ENCODE measurements around the gene GPLD1.

GPLD1 gene

DNA sequence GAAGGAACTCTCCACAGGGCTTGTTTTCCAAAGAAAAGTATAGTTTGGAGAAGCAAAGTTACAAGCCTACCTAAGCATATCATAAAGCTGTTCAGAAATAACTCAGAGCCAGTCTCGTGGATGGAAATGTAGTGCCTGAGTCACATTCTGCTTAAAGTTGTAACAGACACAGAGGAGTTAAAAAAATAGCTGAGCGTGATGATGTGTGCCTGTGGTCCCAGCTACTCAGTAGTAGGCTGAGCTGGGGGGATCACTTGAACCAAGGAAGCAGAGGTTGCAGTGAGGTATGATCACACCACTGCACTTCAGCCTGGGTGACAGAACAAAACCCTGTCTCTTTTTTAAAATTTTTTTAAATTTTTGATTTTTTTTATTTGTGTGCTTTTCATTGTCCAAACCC, 12.0 kb upstream of the GPLD1 start:
- DNase-seq (ENCODE audit: low spot score) = no peak
- in situ Hi-C loops (cut with MboI; ENCODE audit: low sequenced_read_pairs, unreplicated experiment) = loop anchor here (25.0 kb wide), 1 partner anchor 214 kb away; no protein-coding TSS in a partner anchor
- TF ChIP-seq, protein P1, sequence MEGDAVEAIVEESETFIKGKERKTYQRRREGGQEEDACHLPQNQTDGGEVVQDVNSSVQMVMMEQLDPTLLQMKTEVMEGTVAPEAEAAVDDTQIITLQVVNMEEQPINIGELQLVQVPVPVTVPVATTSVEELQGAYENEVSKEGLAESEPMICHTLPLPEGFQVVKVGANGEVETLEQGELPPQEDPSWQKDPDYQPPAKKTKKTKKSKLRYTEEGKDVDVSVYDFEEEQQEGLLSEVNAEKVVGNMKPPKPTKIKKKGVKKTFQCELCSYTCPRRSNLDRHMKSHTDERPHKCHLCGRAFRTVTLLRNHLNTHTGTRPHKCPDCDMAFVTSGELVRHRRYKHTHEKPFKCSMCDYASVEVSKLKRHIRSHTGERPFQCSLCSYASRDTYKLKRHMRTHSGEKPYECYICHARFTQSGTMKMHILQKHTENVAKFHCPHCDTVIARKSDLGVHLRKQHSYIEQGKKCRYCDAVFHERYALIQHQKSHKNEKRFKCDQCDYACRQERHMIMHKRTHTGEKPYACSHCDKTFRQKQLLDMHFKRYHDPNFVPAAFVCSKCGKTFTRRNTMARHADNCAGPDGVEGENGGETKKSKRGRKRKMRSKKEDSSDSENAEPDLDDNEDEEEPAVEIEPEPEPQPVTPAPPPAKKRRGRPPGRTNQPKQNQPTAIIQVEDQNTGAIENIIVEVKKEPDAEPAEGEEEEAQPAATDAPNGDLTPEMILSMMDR (IDR thresholded peaks at IDR 0.05; ENCODE audit: borderline replicate concordance, control extremely low read depth, extremely low read depth, insufficient read depth, missing control alignments) = no peak

DNA sequence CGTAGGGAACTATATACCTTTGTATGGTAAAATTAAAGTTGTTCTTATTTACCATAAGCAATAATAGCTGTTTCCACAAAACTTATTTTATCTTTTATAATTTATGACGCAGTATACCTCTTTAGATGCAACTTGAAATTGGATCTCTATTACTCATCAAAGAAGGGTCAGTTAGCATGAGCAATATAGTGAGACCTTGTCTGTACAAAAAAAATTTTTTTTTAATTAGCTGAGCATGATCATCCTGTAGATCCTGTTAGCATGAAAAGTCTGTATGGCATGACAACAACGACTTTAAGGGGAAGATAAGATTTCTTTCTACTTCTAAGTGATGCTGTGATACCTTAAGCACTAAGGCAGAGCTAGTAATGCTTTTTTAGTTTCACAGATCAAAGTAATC, 11.3 kb upstream of the GPLD1 start:
- DNase-seq (ENCODE audit: low spot score) = no peak
- in situ Hi-C loops (cut with MboI; ENCODE audit: low sequenced_read_pairs, unreplicated experiment) = loop anchor here (25.0 kb wide), 1 partner anchor 213 kb away; no protein-coding TSS in a partner anchor
- TF ChIP-seq, protein P1 (IDR thresholded peaks at IDR 0.05; ENCODE audit: borderline replicate concordance, control extremely low read depth, extremely low read depth, insufficient read depth, missing control alignments) = no peak

DNA sequence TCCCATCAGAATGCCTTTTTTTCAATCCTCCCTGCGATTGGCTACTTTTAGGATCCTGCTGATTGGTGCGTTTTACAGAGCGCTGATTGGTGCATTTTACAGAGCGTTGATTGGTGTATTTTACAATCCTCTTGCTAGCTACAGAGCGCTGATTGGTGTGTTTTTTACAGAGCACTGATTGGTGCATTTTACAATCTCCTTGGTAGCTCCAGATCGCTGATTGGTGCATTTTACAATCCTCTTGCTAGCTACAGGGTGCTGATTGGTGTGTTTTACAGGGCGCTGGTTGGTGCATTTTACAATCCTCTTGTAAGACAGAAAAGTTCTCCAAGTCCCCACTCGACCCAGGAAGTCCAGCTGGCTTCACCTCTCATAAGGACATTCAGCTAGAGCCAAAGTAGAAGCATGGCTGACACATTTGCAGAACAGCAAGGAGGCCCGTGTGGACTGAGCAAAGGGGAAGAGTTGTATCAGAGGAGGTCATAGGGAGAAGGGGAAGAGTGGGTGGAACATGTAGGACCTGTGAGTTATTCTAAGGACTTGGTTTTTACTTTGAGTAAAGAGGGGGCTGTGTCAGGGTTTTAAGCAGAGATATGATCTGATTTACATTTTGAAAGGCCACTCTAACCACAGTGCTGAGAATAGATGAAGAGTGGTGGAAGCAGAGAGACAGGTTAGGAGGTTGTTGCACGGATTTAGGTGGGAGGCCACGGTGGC, 8.0 kb upstream of the GPLD1 start:
- TF ChIP-seq, protein P1 (IDR thresholded peaks at IDR 0.05; ENCODE audit: borderline replicate concordance, control extremely low read depth, extremely low read depth, insufficient read depth, missing control alignments) = no peak
- in situ Hi-C loops (cut with MboI; ENCODE audit: low sequenced_read_pairs, unreplicated experiment) = no loop called here
- peak; percentile 69 for DNase-seq (ENCODE audit: low spot score)

GRCh38 chr6:24494821-24495795, 5.7 kb upstream of the GPLD1 start, which contains the start of gene ALDH5A1:
Gene ALDH5A1, plus strand, starts transcription at chr6:24494969. Its CDS starts 28 bp downstream, at chr6:24494997.
- in situ Hi-C loops (cut with MboI; ENCODE audit: low sequenced_read_pairs, unreplicated experiment) = no loop called here
- DNase-seq (ENCODE audit: low spot score) = peak; percentile 87

DNA sequence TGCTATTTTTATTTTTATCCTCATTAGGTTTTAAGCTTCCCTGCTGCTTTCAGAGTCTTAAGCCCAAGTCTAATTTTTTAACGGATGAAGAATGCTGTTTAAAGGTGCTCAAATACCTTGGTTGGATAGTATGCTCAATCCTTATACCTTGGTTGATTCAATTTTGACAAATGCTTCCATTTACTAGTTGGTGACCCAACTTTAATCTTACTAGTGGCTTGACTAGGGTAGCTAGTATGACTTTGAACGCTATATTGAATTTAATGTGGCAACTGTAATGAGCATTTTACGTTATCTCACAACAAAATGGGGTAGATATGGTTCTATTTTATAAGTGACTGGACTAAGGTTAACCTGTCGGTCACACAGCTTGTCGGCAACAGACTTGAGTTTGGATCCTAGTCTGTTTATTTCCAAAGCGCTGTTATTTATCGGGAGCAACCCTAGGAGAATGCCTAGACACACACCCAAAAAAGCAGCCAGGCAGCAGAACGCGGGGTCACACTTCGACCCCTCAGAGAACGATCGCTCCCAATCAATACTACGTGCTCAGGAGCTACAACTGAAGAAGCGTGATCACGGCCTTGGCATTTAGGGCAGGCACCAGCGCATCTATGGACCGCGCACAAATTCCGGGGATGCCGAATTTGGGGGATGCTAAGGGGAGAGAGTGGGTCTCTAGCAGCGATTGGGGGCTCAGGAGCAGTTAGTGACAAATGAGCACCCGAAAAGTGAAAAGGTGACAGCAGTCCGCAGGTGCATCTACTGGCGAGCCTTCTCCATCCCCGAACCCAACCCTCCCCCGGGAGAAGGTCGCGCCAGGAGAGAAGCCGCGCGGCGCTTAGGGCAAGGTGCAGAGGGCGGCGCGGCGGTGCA, 4.8 kb upstream of the GPLD1 start:
- TF ChIP-seq, protein P1 (IDR thresholded peaks at IDR 0.05; ENCODE audit: borderline replicate concordance, control extremely low read depth, extremely low read depth, insufficient read depth, missing control alignments) = no peak
- in situ Hi-C loops (cut with MboI; ENCODE audit: low sequenced_read_pairs, unreplicated experiment) = no loop called here
- no peak for DNase-seq (ENCODE audit: low spot score)

More at GRCh38 chr6:24494821-24495795, 5.7 kb upstream of the GPLD1 start, which contains the start of gene ALDH5A1:
- TF ChIP-seq, protein P1 (IDR thresholded peaks at IDR 0.05; ENCODE audit: borderline replicate concordance, control extremely low read depth, extremely low read depth, insufficient read depth, missing control alignments) = peak; percentile 62

Measured in GM13976 (cell line).